ENCODE results near the gene THTPA.

DNA sequence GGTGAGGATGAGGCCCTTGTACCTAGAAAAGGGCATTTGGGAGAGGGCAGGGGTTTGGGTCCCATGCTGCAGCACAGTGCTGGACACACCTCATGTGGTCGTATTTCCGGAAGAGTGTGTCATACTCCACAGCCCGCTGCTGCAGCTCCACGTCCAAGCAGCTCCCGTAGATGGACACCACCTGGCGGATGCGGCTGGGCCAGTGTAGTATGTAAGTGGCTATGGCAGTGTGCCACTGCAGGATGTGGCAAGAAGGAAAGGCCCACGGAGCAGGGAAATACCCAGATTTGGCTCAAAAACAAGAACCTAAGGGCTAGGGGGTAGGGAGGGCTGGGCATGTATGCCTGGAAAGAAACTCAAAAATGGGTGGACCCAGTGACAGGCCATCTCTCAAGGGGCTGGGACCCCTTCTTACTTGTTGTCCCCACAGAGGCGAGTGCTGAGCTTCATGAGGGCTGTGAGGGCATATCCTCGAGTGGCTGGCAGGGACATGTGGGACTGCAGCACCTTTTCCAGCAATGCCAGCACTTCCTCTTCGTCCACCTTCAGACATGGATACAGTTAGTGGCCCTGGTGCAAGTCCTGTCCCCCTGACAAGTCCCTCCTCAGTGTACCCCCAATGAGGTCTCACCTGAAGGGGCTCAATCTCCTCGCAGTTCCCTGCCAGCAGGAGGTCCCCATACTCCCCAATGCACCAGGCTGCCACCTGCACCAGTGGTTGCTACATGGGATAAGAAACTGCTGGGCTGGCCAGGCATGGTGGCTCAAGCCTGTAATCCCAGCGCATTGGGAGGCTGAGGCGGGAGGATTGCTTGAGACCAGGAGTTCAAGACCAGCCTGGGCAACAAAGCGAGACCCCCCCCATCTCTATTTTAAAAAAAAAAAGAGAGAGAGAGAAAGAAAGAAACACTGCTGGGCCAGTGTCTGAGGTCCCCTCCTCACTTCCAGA lies 6.1 kb downstream of the THTPA start:
- TF ChIP-seq POLR2A (IDR thresholded peaks at IDR 0.05; ENCODE audit: low read depth, low read length) (no peak), MAZ (IDR thresholded peaks at IDR 0.05; ENCODE audit: borderline replicate concordance, low read depth, low read length) (no peak), FOS (IDR thresholded peaks at IDR 0.05; ENCODE audit: low read depth, low read length) (no peak), RCOR1 (IDR thresholded peaks at IDR 0.05; ENCODE audit: insufficient replicate concordance, low read length) (no peak), MAFK (IDR thresholded peaks at IDR 0.05; ENCODE audit: low read depth, low read length) (no peak), RAD21 (IDR thresholded peaks at IDR 0.05; ENCODE audit: low read length) (no peak), ELK1 (IDR thresholded peaks at IDR 0.05; ENCODE audit: borderline replicate concordance, low read depth, low read length) (no peak), SMC3 (IDR thresholded peaks at IDR 0.05; ENCODE audit: low read depth, low read length) (no peak), BHLHE40 (IDR thresholded peaks at IDR 0.05; ENCODE audit: low read depth, low read length) (no peak), NFE2L2 (IDR thresholded peaks at IDR 0.05; ENCODE audit: low read depth, low read length) (no peak), RFX5 (IDR thresholded peaks at IDR 0.05; ENCODE audit: low read depth, low read length) (no peak)
- TF ChIP-seq, protein P1, sequence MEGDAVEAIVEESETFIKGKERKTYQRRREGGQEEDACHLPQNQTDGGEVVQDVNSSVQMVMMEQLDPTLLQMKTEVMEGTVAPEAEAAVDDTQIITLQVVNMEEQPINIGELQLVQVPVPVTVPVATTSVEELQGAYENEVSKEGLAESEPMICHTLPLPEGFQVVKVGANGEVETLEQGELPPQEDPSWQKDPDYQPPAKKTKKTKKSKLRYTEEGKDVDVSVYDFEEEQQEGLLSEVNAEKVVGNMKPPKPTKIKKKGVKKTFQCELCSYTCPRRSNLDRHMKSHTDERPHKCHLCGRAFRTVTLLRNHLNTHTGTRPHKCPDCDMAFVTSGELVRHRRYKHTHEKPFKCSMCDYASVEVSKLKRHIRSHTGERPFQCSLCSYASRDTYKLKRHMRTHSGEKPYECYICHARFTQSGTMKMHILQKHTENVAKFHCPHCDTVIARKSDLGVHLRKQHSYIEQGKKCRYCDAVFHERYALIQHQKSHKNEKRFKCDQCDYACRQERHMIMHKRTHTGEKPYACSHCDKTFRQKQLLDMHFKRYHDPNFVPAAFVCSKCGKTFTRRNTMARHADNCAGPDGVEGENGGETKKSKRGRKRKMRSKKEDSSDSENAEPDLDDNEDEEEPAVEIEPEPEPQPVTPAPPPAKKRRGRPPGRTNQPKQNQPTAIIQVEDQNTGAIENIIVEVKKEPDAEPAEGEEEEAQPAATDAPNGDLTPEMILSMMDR (conservative IDR thresholded peaks at IDR 0.05; ENCODE audit: low read depth, low read length) = no peak
- TF ChIP-seq, protein P2, sequence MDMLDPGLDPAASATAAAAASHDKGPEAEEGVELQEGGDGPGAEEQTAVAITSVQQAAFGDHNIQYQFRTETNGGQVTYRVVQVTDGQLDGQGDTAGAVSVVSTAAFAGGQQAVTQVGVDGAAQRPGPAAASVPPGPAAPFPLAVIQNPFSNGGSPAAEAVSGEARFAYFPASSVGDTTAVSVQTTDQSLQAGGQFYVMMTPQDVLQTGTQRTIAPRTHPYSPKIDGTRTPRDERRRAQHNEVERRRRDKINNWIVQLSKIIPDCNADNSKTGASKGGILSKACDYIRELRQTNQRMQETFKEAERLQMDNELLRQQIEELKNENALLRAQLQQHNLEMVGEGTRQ (IDR thresholded peaks at IDR 0.05; ENCODE audit: low read depth, low read length) = no peak

All from IMR-90 (cell line).